Measurements from ENCODE around the gene RPF1. TPM values are rescaled to one million over a fixed set of nuclear protein-coding genes. Genes with fewer than 3 reads are reported as not detected.
"Not testable (repeated sequence)": the region's sequence is repeated elsewhere in the genome, so short reads cannot be mapped to it uniquely, and the experiment has no call there.

Gene RPF1
- 46.4 and 46.8 TPM in 2 replicates for total RNA-seq (2014; rRNA removed)
- polyA plus RNA-seq (2012), result 23.6 TPM

DNA sequence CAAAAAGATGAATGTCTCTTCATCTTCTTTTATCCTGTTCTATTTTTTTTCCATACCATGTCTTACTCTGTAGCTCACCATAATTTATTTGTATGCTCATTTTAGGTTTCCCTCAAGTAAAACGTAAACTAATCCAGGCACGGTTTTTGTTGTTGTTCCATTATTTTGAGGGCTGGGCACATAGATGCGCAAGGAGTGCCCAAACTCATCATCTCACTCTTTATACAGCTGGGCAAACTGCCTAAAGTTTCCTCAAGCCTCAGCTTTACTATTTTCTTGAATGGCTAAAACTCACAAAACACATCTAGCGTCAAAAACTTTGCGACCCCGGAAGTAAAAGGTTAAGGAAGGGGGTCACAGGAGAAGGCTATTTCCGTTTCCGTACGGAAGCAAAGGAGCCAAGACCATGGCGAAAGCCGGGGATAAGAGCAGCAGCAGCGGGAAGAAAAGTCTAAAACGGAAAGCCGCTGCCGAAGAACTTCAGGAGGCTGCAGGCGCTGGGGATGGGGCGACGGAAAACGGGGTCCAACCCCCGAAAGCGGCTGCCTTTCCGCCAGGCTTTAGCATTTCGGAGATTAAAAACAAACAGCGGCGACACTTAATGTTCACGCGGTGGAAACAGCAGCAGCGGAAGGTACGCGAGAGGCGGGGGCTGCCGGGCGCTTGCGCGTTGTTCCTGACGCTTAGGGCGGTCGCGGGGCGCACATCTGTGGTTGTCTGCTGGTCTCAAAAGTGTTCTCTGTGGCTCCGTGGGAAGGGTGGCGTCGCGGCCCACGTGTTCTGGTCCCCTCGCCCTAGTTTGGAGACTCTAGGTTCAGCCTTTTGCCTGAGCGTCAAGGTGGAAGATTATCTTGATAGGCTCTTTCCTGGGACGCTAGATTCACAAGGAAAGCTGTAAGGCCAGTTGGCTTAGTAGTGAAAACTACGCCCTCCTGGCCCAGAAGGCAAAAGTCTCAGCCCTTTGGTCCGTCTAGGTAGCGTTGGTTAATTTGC is at the start of gene RPF1:
Gene RPF1, plus strand, starts transcription at position 391 of the 993 bp plus-strand sequence. Its CDS starts 16 bp downstream, at position 407.
- peak; percentile 87 for DNase-seq (ENCODE audit: low read depth)

DNA sequence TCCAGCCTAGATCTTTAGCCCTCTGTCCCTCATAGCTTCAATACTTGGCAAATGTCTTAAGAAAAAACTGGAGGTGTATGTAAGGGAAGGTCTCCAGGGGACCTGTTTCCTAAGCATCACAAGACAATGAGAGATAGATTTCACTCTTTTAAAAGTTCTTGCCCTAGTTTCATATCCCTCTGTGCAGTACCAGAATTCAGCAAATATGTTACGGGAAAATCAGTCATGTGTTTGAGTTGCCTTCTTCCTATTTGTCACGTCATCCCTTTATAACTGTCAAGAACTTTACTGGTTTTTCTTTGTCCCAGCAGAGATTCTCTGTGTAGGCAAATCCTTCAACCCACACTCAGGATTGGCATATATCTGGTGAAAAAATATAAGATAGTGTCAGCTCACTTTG is 48.5 kb upstream of the RPF1 start:
- DNase-seq (ENCODE audit: low read depth), result no peak

- peak; percentile 76 for DNase-seq (ENCODE audit: low read depth)
Observed at GRCh38 chr1:84433258-84434080, 45.6 kb upstream of the RPF1 start.

DNA sequence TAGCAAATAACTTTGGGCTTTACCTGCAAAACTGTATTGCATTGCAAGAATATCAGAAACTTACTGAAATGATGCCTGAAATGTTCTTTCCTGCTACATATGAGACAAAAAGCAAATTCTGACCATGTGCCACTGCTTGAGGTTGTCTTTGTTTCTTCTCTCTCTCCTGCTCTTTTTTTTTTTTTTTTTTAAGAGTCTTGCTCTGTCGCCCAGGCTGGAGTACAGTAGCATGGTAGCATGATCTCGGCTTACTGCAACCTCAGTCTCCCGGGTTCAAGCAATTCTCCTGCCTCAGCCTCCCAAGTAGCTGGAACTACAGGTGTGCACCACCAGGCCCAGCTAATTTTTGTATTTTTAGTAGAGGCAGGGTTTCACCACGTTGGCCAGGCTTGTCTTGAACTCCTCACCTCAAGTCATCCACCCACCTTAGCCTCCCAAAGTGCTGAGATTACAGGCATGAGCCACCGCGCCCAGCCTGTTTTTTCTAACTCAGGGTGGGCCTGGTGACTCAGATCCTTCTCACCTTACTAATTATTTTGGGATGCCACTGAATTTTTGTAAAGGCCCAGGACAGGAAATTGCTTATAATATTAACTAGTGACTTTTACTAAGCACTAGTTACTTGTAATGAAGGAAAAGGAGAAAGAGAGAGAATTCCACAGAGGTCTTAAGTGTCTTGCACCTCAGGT is 44.8 kb upstream of the RPF1 start:
- no peak for DNase-seq (ENCODE audit: low read depth)

DNA sequence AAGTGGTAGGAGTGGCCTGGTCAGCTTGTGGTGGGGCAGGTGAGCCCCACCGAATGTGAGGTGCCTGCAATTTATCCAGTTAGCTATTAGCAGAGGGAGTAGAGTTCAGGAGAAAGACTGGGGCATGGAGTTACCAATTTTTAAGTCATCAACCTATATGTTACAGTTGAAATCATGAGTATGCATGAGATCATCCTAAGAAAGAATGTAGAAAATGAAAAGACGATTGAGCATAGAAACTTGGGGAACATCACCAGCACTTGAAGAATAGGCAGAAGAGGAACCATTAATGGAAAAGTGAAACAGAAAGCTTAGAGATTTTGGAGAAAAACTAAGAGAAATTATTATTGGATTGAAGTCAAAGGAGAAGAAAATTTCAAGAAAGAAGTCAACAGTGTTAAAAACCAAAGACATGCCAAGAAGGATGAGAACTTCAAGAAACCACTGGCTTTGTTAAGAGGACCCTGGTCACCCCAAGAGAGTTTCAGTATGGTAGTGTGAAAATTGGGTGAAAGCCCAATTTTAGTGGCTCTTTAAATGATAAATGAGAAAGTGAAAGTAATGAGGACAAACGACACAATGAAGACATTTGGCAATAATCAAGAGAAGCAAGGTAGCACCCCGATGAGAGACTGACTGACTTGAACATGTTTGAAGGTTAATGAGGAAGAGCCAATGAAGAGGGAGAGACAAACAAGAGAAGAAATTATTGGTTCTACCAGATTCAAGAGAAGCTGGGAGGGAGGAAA is 44.1 kb upstream of the RPF1 start:
- DNase-seq (ENCODE audit: low read depth), result no peak

GRCh38 chr1:84436876-84437655 is 42.0 kb upstream of the RPF1 start:
- DNase-seq (ENCODE audit: low read depth), result no peak

- DNase-seq (ENCODE audit: low read depth), result peak; percentile 85
Observed at GRCh38 chr1:84442256-84442655, 36.8 kb upstream of the RPF1 start.

DNA sequence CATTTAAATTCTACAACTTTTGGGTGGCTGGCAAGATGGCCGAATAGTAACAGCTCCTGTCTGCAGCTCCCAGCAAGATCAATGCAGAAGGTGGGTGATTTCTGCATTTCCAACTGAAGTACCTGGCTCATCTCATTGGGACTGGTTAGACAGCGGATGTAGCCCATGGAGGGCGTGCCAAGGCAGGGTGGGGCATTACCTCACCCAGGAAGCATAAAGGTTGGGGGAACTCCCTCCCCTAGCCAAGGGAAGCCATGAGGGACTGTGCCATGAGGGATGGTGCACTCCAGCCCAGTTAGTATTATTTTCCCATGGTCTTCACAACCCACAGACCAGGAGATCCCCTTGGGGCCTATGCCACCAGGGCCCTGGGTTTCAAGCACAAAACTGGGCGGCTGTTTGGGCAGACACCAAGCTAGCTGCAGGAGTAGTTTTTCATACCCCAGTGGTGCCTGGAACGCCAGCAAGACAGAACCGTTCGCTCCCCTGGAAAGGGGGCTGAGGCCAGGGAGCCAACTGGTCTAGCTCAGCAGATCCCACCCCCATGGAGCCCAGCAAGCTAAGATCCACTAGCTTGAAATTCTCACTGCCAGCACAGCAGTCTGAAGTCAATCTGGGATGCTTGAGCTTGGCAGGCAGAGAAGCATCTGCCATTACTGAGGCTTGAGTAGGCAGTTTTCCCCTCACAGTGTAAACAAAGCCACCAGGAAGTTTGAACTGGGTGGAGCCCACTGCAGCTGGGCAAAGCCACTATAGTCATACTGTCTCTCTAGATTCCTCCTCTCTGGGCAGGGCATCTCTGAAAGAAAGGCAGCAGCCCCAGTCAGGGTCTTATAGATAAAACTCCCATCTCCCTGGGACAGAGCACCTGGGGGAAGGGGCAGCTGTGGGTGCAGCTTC is 36.1 kb upstream of the RPF1 start:
- not testable (repeated sequence) for DNase-seq (ENCODE audit: low read depth)

DNA sequence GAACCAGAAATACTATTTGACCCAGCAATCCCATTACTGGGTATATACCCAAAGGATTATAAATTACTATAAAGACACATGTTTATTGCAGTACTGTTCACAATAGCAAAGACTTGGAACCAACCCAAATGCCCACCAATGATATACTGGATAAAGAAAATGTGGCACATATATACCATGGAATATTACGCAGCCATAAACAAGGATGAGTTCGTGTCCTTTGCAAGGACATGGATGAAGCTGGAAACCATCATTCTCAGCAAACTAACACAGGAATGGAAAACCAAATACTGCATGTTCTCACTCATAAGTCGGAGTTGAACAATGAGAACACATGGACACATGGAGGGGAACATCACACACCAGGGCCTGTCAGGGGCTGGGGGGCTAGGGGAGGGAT is 30.4 kb upstream of the RPF1 start:
- not testable (repeated sequence) for DNase-seq (ENCODE audit: low read depth)

- peak; percentile 15 for DNase-seq (ENCODE audit: low read depth)
Observed at GRCh38 chr1:84450910-84451309, 28.2 kb upstream of the RPF1 start.

DNA sequence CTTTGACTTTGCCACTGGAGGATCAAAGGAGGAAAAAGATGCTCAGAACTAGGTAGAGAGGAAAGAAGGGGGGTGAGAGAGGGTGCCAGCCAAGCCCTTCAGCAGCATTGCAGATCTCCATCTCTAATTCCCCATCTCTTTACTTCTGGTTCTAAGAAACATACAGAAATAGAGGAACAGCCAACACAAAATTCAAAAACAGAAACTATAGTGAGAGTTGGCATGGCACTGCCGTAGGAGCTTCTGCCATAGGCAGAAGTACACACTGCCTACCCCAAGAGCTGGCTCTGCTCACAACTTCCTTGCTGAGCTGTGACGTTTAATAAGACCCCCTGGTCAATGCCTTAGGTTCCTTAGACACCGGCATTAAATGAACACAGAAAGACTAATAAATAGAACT is 26.6 kb upstream of the RPF1 start:
- no peak for DNase-seq (ENCODE audit: low read depth)

GRCh38 chr1:84462118-84462517 is 16.9 kb upstream of the RPF1 start:
- DNase-seq (ENCODE audit: low read depth), result no peak

- no peak for DNase-seq (ENCODE audit: low read depth)
Observed at GRCh38 chr1:84467298-84467697, 11.8 kb upstream of the RPF1 start.

DNA sequence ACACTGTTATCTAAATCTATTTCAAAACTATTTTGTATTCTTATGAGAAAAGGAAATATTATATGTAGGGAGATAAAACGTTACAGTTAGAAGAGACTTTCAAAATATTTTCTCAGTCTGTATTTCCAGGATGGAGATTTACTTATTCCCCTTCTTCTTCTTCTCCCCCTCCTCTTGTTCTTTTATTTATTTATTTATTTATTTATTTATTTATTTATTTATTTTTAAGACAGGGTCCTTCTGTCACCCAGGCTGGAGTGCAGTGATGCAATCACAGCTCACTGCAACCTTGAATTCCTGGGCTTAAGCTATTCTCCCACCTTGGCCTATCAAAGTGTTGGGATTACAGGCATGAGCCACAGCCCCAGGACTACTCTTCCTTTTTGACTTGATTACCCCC is 2.8 kb upstream of the RPF1 start:
- DNase-seq (ENCODE audit: low read depth), result no peak

- DNase-seq (ENCODE audit: low read depth), result no peak
Observed at GRCh38 chr1:84479998-84480397, 932 bp downstream of the RPF1 start.

GRCh38 chr1:84480650-84481049 is 1.6 kb downstream of the RPF1 start:
- DNase-seq (ENCODE audit: low read depth), result no peak

- no peak for DNase-seq (ENCODE audit: low read depth)
Observed at GRCh38 chr1:84481317-84481716, 2.3 kb downstream of the RPF1 start.

- DNase-seq (ENCODE audit: low read depth), result no peak
Observed at GRCh38 chr1:84488107-84488506, 9.0 kb downstream of the RPF1 start.

GRCh38 chr1:84489766-84490165 is 10.7 kb downstream of the RPF1 start:
- no peak for DNase-seq (ENCODE audit: low read depth)
